ENCODE data around the gene POFUT1. TPM values are rescaled to one million over a fixed set of nuclear protein-coding genes. Genes with fewer than 3 reads are reported as not detected.

Gene POFUT1
- total and polyA plus RNA-seq, 9 of the 15 experiments (the other 6 are each of a cell fraction or from before 2014, with no cell fraction given): 3.5 to 44.7 (median 23.5) TPM

GRCh38 chr20:32277361-32278198 lies 69.9 kb downstream of the POFUT1 start, which contains the start of gene KIF3B (continued):
- TF ChIP-seq TEAD4 (IDR thresholded peaks at IDR 0.05; ENCODE audit: low read length) (no peak), TEAD4 (CRISPR knock-in tag; IDR thresholded peaks at IDR 0.05; ENCODE audit: borderline replicate concordance) (no peak), RBBP5 (IDR thresholded peaks at IDR 0.05; ENCODE audit: borderline replicate concordance, insufficient read depth, low read length, poor library complexity, severe bottlenecking) (no peak), RBM39 (optimal IDR thresholded peaks at IDR 0.05; ENCODE audit: low read depth, low read length) (no peak), ZBTB7A (IDR thresholded peaks at IDR 0.05; ENCODE audit: borderline replicate concordance, control insufficient read depth, low read depth, low read length) (peak; percentile 66), XRCC3 (IDR thresholded peaks at IDR 0.05) (no peak), ATF3 (IDR thresholded peaks at IDR 0.05) (no peak), ATF3 (CRISPR knock-in tag; conservative IDR thresholded peaks at IDR 0.05) (no peak), VEZF1 (CRISPR knock-in tag; IDR thresholded peaks at IDR 0.05) (peak; percentile 75), SRSF1 (IDR thresholded peaks at IDR 0.05; ENCODE audit: low read depth, low read length) (no peak), ZKSCAN3 (CRISPR knock-in tag; IDR thresholded peaks at IDR 0.05) (no peak), HMGN3 (IDR thresholded peaks at IDR 0.05; ENCODE audit: borderline replicate concordance, extremely low read depth, insufficient read length, low read depth, low read length) (no peak), SREBF2 (CRISPR knock-in tag; IDR thresholded peaks at IDR 0.05) (no peak), LEF1 (IDR thresholded peaks at IDR 0.05) (no peak), FOSL1 (tag; conservative IDR thresholded peaks at IDR 0.05) (no peak), ZNF586 (CRISPR knock-in tag; conservative IDR thresholded peaks at IDR 0.05) (no peak), ZNF583 (CRISPR knock-in tag; IDR thresholded peaks at IDR 0.05) (no peak), RFX1 (IDR thresholded peaks at IDR 0.05) (peak; percentile 98), C11orf30 (IDR thresholded peaks at IDR 0.05; ENCODE audit: low read depth) (0 out of 2 replicates have a peak, but pooled peaks have one; percentile 11), FIP1L1 (IDR thresholded peaks at IDR 0.05; ENCODE audit: low read depth, low read length, poor library complexity, severe bottlenecking) (no peak), CC2D1A (IDR thresholded peaks at IDR 0.05) (no peak), MXI1 (IDR thresholded peaks at IDR 0.05; ENCODE audit: low read depth, low read length) (peak; percentile 79), DMBX1 (CRISPR knock-in tag; IDR thresholded peaks at IDR 0.05; ENCODE audit: borderline replicate concordance) (no peak)
- TF ChIP-seq, protein P1, sequence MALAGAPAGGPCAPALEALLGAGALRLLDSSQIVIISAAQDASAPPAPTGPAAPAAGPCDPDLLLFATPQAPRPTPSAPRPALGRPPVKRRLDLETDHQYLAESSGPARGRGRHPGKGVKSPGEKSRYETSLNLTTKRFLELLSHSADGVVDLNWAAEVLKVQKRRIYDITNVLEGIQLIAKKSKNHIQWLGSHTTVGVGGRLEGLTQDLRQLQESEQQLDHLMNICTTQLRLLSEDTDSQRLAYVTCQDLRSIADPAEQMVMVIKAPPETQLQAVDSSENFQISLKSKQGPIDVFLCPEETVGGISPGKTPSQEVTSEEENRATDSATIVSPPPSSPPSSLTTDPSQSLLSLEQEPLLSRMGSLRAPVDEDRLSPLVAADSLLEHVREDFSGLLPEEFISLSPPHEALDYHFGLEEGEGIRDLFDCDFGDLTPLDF (CRISPR knock-in tag; IDR thresholded peaks at IDR 0.05): peak; percentile 59; the same call in 1 of the 2 replicates
- TF ChIP-seq, protein P2, sequence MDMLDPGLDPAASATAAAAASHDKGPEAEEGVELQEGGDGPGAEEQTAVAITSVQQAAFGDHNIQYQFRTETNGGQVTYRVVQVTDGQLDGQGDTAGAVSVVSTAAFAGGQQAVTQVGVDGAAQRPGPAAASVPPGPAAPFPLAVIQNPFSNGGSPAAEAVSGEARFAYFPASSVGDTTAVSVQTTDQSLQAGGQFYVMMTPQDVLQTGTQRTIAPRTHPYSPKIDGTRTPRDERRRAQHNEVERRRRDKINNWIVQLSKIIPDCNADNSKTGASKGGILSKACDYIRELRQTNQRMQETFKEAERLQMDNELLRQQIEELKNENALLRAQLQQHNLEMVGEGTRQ (CRISPR knock-in tag; IDR thresholded peaks at IDR 0.05): no peak

Measured in K562 (cell line).